GM18870 (cell line): ENCODE measurements around the gene BMX.

ENCODE experiments used
- ATAC-seq: cut with Tn5 transposase; IDR thresholded peaks from one replicate; pipeline ENCODE4 v1.9.1; 2021; ENCODE audit warnings: moderate library complexity; ENCODE audit not compliant: unreplicated experiment

Gene BMX

GRCh38 chrX:15505101-15505500, 4.5 kb downstream of the BMX start:
- ATAC-seq, result no peak

GRCh38 chrX:15507005-15507404, 6.4 kb downstream of the BMX start:
- no peak for ATAC-seq

DNA sequence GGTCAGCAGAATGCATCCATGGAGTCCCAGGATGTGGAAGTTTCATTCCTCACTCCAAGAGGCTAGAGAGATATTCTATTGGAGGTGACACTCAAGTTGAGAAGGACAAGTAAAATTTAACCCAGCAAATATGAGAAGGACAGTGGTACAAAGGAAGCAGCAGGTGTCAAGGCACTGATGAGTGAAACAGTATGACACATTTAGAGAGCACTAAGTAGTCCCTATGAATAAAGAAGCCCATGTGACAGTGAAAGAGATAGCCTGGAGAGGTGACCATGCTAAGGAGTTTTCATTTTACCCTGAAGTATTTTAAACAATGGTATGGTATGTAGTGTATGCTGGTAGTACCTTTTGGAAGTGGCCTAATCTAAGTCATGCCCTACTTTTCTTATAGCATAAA, 9.2 kb downstream of the BMX start:
- ATAC-seq, result no peak

DNA sequence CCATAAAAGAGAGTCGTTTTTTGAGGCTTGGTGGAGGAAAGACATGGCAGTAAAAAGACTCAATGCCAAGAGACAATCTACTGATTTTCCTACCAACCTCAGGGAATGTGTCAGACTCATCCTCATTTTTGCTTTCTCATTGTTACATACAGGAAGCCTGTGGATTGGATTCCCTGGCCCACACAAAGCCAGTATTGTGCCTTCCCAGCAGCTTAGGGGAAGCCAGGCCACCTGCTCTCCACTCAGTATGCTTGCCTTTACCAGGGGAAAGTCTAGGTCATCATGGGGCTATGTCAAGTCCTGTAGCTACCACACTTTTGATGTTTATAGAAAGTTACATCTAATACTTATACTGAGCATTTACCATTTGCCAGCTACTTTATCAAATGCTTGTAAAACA, 11.0 kb downstream of the BMX start:
- no peak for ATAC-seq

GRCh38 chrX:15512401-15512965, 11.9 kb downstream of the BMX start:
- no peak for ATAC-seq

DNA sequence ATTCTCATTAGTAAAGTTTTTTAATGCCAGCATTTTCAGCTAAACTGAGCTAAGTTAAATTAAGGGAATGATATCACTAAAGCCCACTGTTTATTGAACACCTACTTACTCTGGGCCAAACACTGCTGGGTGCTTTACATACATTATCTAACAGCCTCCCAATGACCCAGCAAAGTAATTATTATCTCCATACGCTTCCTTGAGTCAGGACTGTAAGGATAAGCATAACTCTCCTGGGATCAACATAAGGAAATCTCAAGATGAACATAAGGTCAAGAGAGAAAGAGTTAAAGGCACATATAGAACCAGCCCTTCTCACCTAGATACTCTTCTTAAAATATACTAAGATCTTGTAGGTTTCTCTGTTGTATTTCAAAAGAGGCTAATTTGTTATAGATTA, 13.7 kb downstream of the BMX start:
- ATAC-seq, result no peak

DNA sequence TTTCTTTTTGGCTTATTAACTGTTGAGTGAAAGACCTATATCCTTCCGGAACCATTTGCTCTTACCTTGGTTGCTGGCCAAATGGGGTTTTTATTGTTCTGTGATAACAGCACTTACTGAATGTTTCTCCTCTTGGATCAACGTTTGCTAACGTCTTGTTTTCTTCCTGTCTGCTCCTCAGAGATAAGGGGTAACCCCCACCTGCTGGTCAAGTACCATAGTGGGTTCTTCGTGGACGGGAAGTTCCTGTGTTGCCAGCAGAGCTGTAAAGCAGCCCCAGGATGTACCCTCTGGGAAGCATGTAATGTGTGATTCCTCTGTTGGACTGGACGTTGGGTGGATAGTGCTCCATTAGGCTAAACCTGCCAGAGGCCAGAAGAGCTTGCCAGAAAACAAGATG, 15.3 kb downstream of the BMX start:
- ATAC-seq, result no peak

- ATAC-seq, result no peak
Observed at GRCh38 chrX:15522464-15522863, 21.9 kb downstream of the BMX start.

GRCh38 chrX:15523088-15523487, 22.5 kb downstream of the BMX start:
- no peak for ATAC-seq

GRCh38 chrX:15524417-15524816, 23.8 kb downstream of the BMX start:
- ATAC-seq, result no peak

DNA sequence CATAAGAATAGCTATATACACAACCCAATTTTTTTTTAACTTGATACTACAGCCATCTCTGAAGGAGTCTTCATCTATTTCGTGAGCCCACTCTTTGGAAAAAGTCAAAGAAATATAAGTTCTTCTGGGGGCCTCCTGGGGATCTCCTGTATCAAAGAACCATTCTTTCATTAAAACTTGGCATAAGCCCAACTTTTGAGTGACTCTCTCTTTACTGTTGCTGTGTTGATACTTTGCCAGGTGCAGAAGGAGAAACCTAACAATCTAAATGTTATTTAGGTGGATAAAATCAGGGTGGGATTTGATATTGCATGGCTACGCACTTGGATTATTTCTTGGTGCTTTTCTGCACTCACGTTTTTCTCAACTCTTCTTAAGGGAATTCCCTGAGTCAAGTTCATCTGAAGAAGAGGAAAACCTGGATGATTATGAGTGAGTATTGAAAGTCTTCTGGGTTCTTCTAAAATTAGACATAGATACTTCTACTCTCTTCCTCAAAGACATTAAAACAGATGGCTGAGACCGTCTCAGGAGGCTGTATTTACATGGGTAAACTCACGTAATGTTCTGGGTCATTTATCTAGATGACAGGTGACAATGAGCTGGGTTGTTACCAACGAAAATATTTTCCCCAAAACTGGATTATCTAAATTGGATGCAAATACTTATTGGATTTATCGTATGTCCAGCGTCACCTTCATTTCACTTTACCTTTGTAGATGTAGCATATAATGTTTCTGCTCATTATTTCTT, 25.2 kb downstream of the BMX start:
- ATAC-seq, result no peak

GRCh38 chrX:15529165-15529564, 28.6 kb downstream of the BMX start:
- ATAC-seq, result no peak

- ATAC-seq, result no peak
Observed at GRCh38 chrX:15530318-15530717, 29.7 kb downstream of the BMX start.

GRCh38 chrX:15546745-15547144, 46.1 kb downstream of the BMX start:
- no peak for ATAC-seq

DNA sequence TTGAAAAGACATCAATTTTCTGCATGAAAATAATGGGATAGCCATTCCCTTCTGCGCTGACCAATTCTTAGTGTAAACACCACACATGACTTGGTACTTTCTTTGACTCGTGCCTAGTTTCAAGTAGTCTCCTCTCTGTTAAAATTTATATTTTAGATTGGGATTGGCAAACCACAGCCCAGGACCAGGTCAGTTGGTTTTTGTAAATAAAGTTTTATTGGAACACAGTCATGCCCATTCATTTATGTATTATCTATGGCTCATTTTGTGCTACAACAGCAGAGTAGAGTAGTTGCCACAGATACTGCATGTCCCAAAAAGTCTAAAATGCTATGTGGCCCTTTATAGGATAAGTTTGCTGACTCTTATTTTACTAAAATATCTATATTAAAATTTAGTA, 46.7 kb downstream of the BMX start:
- no peak for ATAC-seq

- ATAC-seq, result no peak
Observed at GRCh38 chrX:15549189-15550012, 48.8 kb downstream of the BMX start.

DNA sequence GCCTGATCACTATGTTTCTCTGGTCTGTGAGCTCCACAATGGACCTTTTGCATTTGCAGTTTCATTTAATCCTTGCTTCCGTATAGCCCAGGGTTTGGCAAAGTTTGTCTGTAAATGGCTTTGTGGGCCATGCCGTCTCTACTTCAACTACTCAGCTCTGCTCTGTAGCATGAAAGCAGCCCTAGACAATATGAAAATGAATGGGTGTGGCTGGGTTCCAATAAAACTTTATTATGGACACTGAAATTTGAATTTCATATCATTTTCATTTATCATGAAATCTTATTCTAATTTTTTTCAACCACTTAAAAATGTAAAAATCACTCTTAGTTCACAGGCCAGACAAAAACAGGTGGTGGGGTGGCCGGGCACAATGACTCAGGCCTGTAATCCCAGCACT, 58.6 kb downstream of the BMX start:
- ATAC-seq, result no peak

DNA sequence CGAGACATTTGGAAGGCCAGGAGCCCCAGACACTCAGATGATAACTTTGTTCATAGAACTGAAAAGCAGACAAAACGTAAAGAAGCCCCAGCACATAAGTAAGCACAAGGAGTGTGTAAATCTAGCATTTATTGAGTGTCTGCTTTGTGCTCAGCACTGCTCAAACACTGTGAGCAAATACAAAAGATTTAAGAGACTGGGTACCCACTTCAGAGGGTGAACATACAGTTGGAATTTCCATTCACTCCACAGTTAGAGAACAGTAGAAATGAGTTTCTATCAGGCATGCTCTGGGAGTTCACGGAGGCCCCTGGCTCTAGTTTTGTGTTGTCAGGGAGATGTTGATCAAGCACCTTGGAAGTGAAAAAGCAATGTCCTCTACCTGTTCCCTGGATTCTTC, 60.3 kb downstream of the BMX start:
- no peak for ATAC-seq

- ATAC-seq, result no peak
Observed at GRCh38 chrX:15563056-15563455, 62.4 kb downstream of the BMX start.

GRCh38 chrX:15564981-15565579, 64.5 kb downstream of the BMX start:
- ATAC-seq, result no peak

DNA sequence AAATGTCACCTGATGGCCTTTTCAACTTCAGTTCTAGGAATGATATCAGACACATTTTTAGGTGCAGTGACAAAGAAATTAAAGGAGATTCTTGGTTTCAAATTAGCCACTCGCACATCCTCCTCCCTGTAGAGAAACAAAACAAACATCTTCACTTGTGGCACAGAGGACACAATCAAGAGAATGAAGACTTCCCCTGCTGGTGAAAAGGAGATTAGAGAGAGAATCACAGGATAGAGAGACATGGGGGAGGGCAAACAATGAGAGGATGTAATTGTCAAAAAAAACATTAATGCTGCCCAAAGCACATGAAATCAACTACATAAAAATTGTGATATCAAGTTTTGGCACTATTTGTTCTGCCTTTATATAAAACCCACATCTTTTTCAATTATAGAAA, 65.6 kb downstream of the BMX start:
- ATAC-seq, result no peak

GRCh38 chrX:15567267-15567666, 66.7 kb downstream of the BMX start:
- no peak for ATAC-seq
